H1 (cell line): Measurements from ENCODE around the gene TUT4. TPM values are rescaled to one million over a fixed set of nuclear protein-coding genes. Genes with fewer than 3 reads are reported as not detected.

Source experiments
- CTCF ChIA-PET: fragments of 300-600 bp; sonication (Branson Sonifier 250); formaldehyde crosslinking; loops from one replicate; lab custom pipeline; 2021; ENCODE audit not compliant: partially characterized antibody; lab: Charles Lee
- POLR2A ChIA-PET: fragments of 300-600 bp; sonication (Branson Sonifier 250); formaldehyde crosslinking; loops from one replicate; lab custom pipeline; 2021; ENCODE audit warnings: inconsistent platforms; ENCODE audit not compliant: partially characterized antibody; lab: Charles Lee
- DNase-seq, 2 experiments: peaks; one replicate each; pipeline versions ENCODE4 v3.0.0 to v3.0.0-alpha.2; 2010 to 2022; ENCODE audit warnings: low spot score in 2 of 2, low read depth in 1 of 2, mixed read lengths in 1 of 2
- FAIRE-seq: peaks from 2 replicates; lab custom pipeline; 2011; peaks lifted over from hg19 to GRCh38; lab: Jason Lieb, UNC
- H2AFZ ChIP-seq: 2 replicates; pipeline ENCODE4 v1.8.1; 2012; ENCODE audit warnings: low read length, inconsistent platforms
- H2AK5ac ChIP-seq: 2 replicates; pipeline ENCODE4 v1.6.1; 2013; ENCODE audit warnings: low read depth, low read length
- H2BK120ac ChIP-seq: replicated peaks from 2 replicates; pipeline ENCODE3; 2013; ENCODE audit warnings: low read depth, low read length, inconsistent platforms
- H2BK12ac ChIP-seq: 2 replicates; pipeline ENCODE4 v1.6.1; 2013; ENCODE audit warnings: low read depth, low read length
- H2BK15ac ChIP-seq: 2 replicates; pipeline ENCODE4 v1.6.1; 2013; ENCODE audit warnings: low read length
- H2BK20ac ChIP-seq: 2 replicates; pipeline ENCODE4 v1.6.1; 2013; ENCODE audit warnings: low read length
- H2BK5ac ChIP-seq: 2 replicates; pipeline ENCODE4 v1.6.1; 2013; ENCODE audit warnings: low read depth, low read length
- H3K14ac ChIP-seq: 2 replicates; pipeline ENCODE4 v1.6.1; 2013; ENCODE audit warnings: inconsistent platforms; ENCODE audit not compliant: insufficient read length
- H3K18ac ChIP-seq: 2 replicates; pipeline ENCODE4 v1.6.1; 2013; ENCODE audit warnings: low read length; ENCODE audit errors: extremely low read depth
- H3K23ac ChIP-seq: 2 replicates; pipeline ENCODE4 v1.6.1; 2013; ENCODE audit warnings: inconsistent platforms; ENCODE audit not compliant: insufficient read length
- H3K23me2 ChIP-seq: 2 replicates; pipeline ENCODE4 v1.6.1; 2013; ENCODE audit warnings: low read depth, low read length
- H3K27ac ChIP-seq: 2 replicates; pipeline ENCODE4 v1.6.1; 2011; ENCODE audit warnings: low read depth, low read length, inconsistent platforms
- H3K27me3 ChIP-seq, 4 experiments: replicated peaks in 1 of 4; 1 replicate in 1 of 4; 2 replicates in 3 of 4; pipeline versions ENCODE4 v1.6.1 to v1.8.1; 2011 to 2013; ENCODE audit warnings: low read length in 3 of 4, mild to moderate bottlenecking in 3 of 4, inconsistent platforms in 2 of 4, mixed read lengths in 2 of 4, moderate library complexity in 1 of 4; ENCODE audit not compliant: control insufficient read depth in 3 of 4, insufficient read depth in 3 of 4; ENCODE audit errors: extremely low read depth in 1 of 4
- H3K36me3 ChIP-seq, 4 experiments: 2 replicates each; pipeline versions ENCODE4 v1.6.1 to v1.8.1; 2011 to 2013; ENCODE audit warnings: mild to moderate bottlenecking in 4 of 4, low read length in 3 of 4, moderate library complexity in 2 of 4, control low read depth in 1 of 4, inconsistent platforms in 1 of 4; ENCODE audit not compliant: insufficient read depth in 4 of 4, control insufficient read depth in 2 of 4
- H3K4ac ChIP-seq: replicated peaks from 2 replicates; pipeline ENCODE3; 2013; ENCODE audit warnings: low read length, low read depth, mixed read lengths, inconsistent platforms; ENCODE audit not compliant: insufficient read length
- H3K4me1 ChIP-seq, 4 experiments: replicated peaks in 1 of 4; 1 replicate in 1 of 4; 2 replicates in 3 of 4; pipeline versions ENCODE4 v1.6.1 to v1.8.1; 2011 to 2013; ENCODE audit warnings: low read length in 3 of 4, inconsistent platforms in 2 of 4, mixed read lengths in 1 of 4; ENCODE audit not compliant: insufficient read depth in 4 of 4, control insufficient read depth in 3 of 4
- H3K4me2 ChIP-seq, 2 experiments: 2 replicates each; pipeline versions ENCODE4 v1.6.1 to v1.8.1; 2011 to 2013; ENCODE audit warnings: low read depth in 2 of 2, low read length in 2 of 2, control low read depth in 1 of 2, inconsistent platforms in 1 of 2, mild to moderate bottlenecking in 1 of 2; ENCODE audit not compliant: insufficient read depth in 1 of 2
- H3K4me3 ChIP-seq, 4 experiments: fragments of 200-600, 300-600 bp in 1 of 4; sonication (generic), shearing (Covaris generic), sonication (Bioruptor Twin) in 1 of 4; 2 replicates each; pipeline versions ENCODE4 v1.5.1 to v1.8.1; 2011 to 2016; ENCODE audit warnings: low read length in 4 of 4, low read depth in 3 of 4, control low read depth in 2 of 4, inconsistent platforms in 2 of 4, mild to moderate bottlenecking in 2 of 4, mixed read lengths in 1 of 4, moderate library complexity in 1 of 4; ENCODE audit not compliant: insufficient read depth in 2 of 4; ENCODE audit errors: extremely low read depth in 1 of 4
- H3K56ac ChIP-seq: replicated peaks from 2 replicates; pipeline ENCODE3; 2013; ENCODE audit warnings: low read depth, mild to moderate bottlenecking, mixed read lengths, low read length, inconsistent platforms; ENCODE audit not compliant: insufficient read length
- H3K79me1 ChIP-seq: 2 replicates; pipeline ENCODE4 v1.6.1; 2013; ENCODE audit warnings: low read depth, low read length, control low read depth
- H3K79me2 ChIP-seq, 2 experiments: 2 replicates each; pipeline versions ENCODE4 v1.6.1 to v1.8.1; 2012 to 2013; ENCODE audit warnings: low read length in 2 of 2, mild to moderate bottlenecking in 2 of 2, inconsistent platforms in 1 of 2; ENCODE audit not compliant: insufficient read depth in 2 of 2, control insufficient read depth in 1 of 2
- H3K9ac ChIP-seq, 4 experiments: replicated peaks in 1 of 4; 1 replicate in 1 of 4; 2 replicates in 3 of 4; pipeline versions ENCODE4 v1.6.1 to v1.8.1; 2011 to 2013; ENCODE audit warnings: low read depth in 3 of 4, low read length in 3 of 4, control low read depth in 2 of 4, mild to moderate bottlenecking in 2 of 4, moderate library complexity in 2 of 4, inconsistent platforms in 1 of 4; ENCODE audit errors: extremely low read depth in 1 of 4
- H3K9me3 ChIP-seq, 2 experiments: 2 replicates each; pipeline versions ENCODE4 v1.6.1 to v1.8.1; 2012 to 2013; ENCODE audit warnings: mild to moderate bottlenecking in 2 of 2, moderate library complexity in 2 of 2, control low read depth in 1 of 2, inconsistent platforms in 1 of 2, low read depth in 1 of 2, low read length in 1 of 2, mixed read lengths in 1 of 2; ENCODE audit not compliant: insufficient read depth in 2 of 2
- H4K20me1 ChIP-seq, 2 experiments: replicated peaks in 1 of 2; 2 replicates each; pipeline versions ENCODE3 to v1.8.1; 2011 to 2013; ENCODE audit warnings: inconsistent platforms in 2 of 2, low read length in 2 of 2, mild to moderate bottlenecking in 1 of 2; ENCODE audit not compliant: insufficient read depth in 2 of 2, control insufficient read depth in 1 of 2
- H4K5ac ChIP-seq: 2 replicates; pipeline ENCODE4 v1.6.1; 2013; ENCODE audit warnings: low read length, low read depth, mixed read lengths, inconsistent platforms; ENCODE audit not compliant: insufficient read length
- H4K8ac ChIP-seq: 2 replicates; pipeline ENCODE4 v1.8.0; 2013; ENCODE audit warnings: mild to moderate bottlenecking, moderate library complexity, low read length, inconsistent platforms; ENCODE audit not compliant: insufficient read depth; ENCODE audit errors: extremely low read depth
- H4K91ac ChIP-seq: replicated peaks from 2 replicates; pipeline ENCODE3; 2013; ENCODE audit warnings: low read length, mixed read lengths, inconsistent platforms; ENCODE audit not compliant: insufficient read length
- CBX8 ChIP-seq: fragments of 300-800, 300-1000 bp; sonication (generic); IDR thresholded peaks from 2 replicates; pipeline ENCODE4 v1.7.1; 2016; ENCODE audit warnings: low read depth, low read length, borderline replicate concordance
- GTF2F1 ChIP-seq: IDR thresholded peaks from 2 replicates; pipeline ENCODE4 v1.6.1; 2012; ENCODE audit warnings: low read depth, low read length, improper control_type of control experiment, borderline replicate concordance
- POU5F1 ChIP-seq: IDR thresholded peaks from 2 replicates; pipeline ENCODE4 v1.6.1; 2011; ENCODE audit warnings: low read depth, mild to moderate bottlenecking, low read length, moderate library complexity
- TBP ChIP-seq: IDR thresholded peaks from 2 replicates; pipeline ENCODE4 v1.6.1; 2011; ENCODE audit warnings: low read depth, low read length, improper control_type of control experiment
- WGBS, 2 experiments: shearing (Covaris generic) in 1 of 2; methylation state at CpG; one replicate each; pipeline versions ENCODE4 v1.1.6 to v1.1.7; 2013 to 2015; ENCODE audit warnings: low lambda C conversion rate in 2 of 2, mixed read lengths in 2 of 2, inconsistent platforms in 1 of 2, low coverage in 1 of 2, missing lambda C conversion rate in 1 of 2; ENCODE audit not compliant: insufficient replicate concordance in 2 of 2, insufficient coverage in 1 of 2, insufficient read length in 1 of 2; ENCODE audit errors: extremely low coverage in 1 of 2, missing lambda C conversion rate in 1 of 2; 5-methylcytosine and 5-hydroxymethylcytosine counted together
- polyA plus RNA-seq, 7 experiments: library from polyadenylated mRNA; depleted of rRNA in 3 of 7; stranded (reverse) in 5 of 7; unstranded in 2 of 7; fragments of >200 nt in 5 of 7; fragments of 200-250 nt in 2 of 7; gene quantifications; 1 replicate in 5 of 7; 2 replicates in 1 of 7; 4 replicates in 1 of 7; pipeline versions ENCODE4 v1.2.1 to v1.2.3, GENCODE V29; 2011 to 2013; ENCODE audit warnings: missing spikeins in 2 of 7, mixed read lengths in 2 of 7
- total RNA-seq: library from RNA; stranded (reverse); fragmentation: NEBNext Ultra II Directional; extraction: Animal tissue kit (Norgen Biotek cat#: 25700); gene quantifications from 2 replicates; pipeline ENCODE4 v1.2.1, GENCODE V29; 2021

The TUT4 gene
- total and polyA plus RNA-seq, 2 of the 8 experiments (the other 6 are each of a cell fraction or from before 2014, with no cell fraction given): 54.5 to 63.3 TPM

- Histone ChIP-seq H3K4ac (no peak overlapping the region), H2BK15ac (no peak overlapping the region), H3K14ac (no peak overlapping the region), H3K4me1 (no peaks in the 10 kb centered on the region), H2BK20ac (no peak overlapping the region), H3K36me3 (no peaks in the 10 kb centered on the region), H3K9ac (no peak overlapping the region), H4K20me1 (no peaks in the 10 kb centered on the region), H4K5ac (no peak overlapping the region), H4K91ac (no peak overlapping the region), H3K79me2 (no peaks in the 10 kb centered on the region), H3K23ac (no peak overlapping the region), H2AFZ (no peak overlapping the region), H2AK5ac (no peak overlapping the region), H3K79me1 (no peaks in the 10 kb centered on the region), H3K23me2 (no peaks in the 10 kb centered on the region), H3K9me3 (no peaks in the 10 kb centered on the region), H4K8ac (no peak overlapping the region), H3K4me3 (no peak overlapping the region), H3K18ac (no peak overlapping the region), H2BK120ac (no peak overlapping the region), H3K27me3 (no peaks in the 10 kb centered on the region; a peak in 1 of 7 replicates), H2BK5ac (no peak overlapping the region), H3K56ac (no peak overlapping the region), H2BK12ac (no peak overlapping the region), H3K4me2 (no peak overlapping the region), H3K27ac (no peak overlapping the region)
- WGBS, 2 experiments: 75% methylated on average over 3 of the region's 3 CpGs; no CpG with 5 or more reads in 1 of the 2 experiments
- ChIA-PET CTCF (interaction anchor here (1.0 kb wide), 1 partner anchor 52 kb away, joined by 3 read pairs; no protein-coding TSS in a partner anchor), POLR2A (interaction anchor here (0.6 kb wide), 1 partner anchor 658 kb away, joined by 3 read pairs; no protein-coding TSS in a partner anchor)
- FAIRE-seq (no peak), DNase-seq (no peak)
- TF ChIP-seq GTF2F1: no peak
- no peak for TF ChIP-seq POU5F1
- no peak for TF ChIP-seq TBP
- TF ChIP-seq CBX8: no peak
Observed at GRCh38 chr1:52580283-52580682, 27.4 kb upstream of the TUT4 start.
